DOHH2 (cell line): ENCODE results near the gene SCN5A.

ENCODE experiments used
- H3F3A ChIP-seq: fragments of 200-600 bp; sonication (generic), shearing (Covaris generic); 2 replicates; pipeline ENCODE4 v1.6.0; 2016; ENCODE audit warnings: antibody characterized with exemption, mild to moderate bottlenecking; ENCODE audit not compliant: control insufficient read depth, insufficient read depth
- H3K27ac ChIP-seq: fragments of 200-600 bp; sonication (generic); 2 replicates; pipeline ENCODE4 v1.5.1; 2014; ENCODE audit warnings: low read depth, mild to moderate bottlenecking, low read length, moderate library complexity
- H3K27me3 ChIP-seq: fragments of 200-600 bp; sonication (generic); 2 replicates; pipeline ENCODE4 v1.6.1; 2014; ENCODE audit warnings: mild to moderate bottlenecking, low read length, mixed read lengths; ENCODE audit not compliant: control insufficient read depth
- H3K36me3 ChIP-seq: fragments of 200-600 bp; sonication (generic); 2 replicates; pipeline ENCODE4 v1.6.1; 2014; ENCODE audit warnings: mild to moderate bottlenecking, low read length, moderate library complexity, mixed read lengths; ENCODE audit not compliant: control insufficient read depth
- H3K4me1 ChIP-seq: fragments of 200-600 bp; sonication (generic); 2 replicates; pipeline ENCODE4 v1.6.1; 2014; ENCODE audit warnings: mild to moderate bottlenecking, low read length, mixed read lengths; ENCODE audit not compliant: control insufficient read depth
- H3K4me2 ChIP-seq: fragments of 200-600 bp; sonication (generic); 2 replicates; pipeline ENCODE4 v1.6.0; 2014; ENCODE audit warnings: mild to moderate bottlenecking, low read length, moderate library complexity
- H3K4me3 ChIP-seq: fragments of 200-600 bp; sonication (generic); 2 replicates; pipeline ENCODE4 v1.5.1; 2014; ENCODE audit warnings: mild to moderate bottlenecking, low read length, mixed read lengths
- H3K79me2 ChIP-seq: fragments of 200-600 bp; sonication (generic); 2 replicates; pipeline ENCODE4 v1.6.1; 2014; ENCODE audit warnings: mild to moderate bottlenecking, low read length, mixed read lengths; ENCODE audit not compliant: control insufficient read depth
- H3K9me2 ChIP-seq: fragments of 200-600 bp; sonication (generic); replicated peaks from 2 replicates; pipeline ENCODE4 v1.6.1; 2014; ENCODE audit warnings: mild to moderate bottlenecking, low read length, mixed read lengths; ENCODE audit not compliant: control insufficient read depth
- H3K9me3 ChIP-seq: fragments of 200-600 bp; sonication (generic); 2 replicates; pipeline ENCODE4 v1.6.1; 2014; ENCODE audit warnings: antibody characterized with exemption, low read length, mixed read lengths; ENCODE audit not compliant: control insufficient read depth, insufficient read depth
- H4K20me1 ChIP-seq: fragments of 200-600 bp; sonication (generic); 2 replicates; pipeline ENCODE4 v1.6.0; 2014; ENCODE audit warnings: low read depth, mild to moderate bottlenecking, antibody characterized with exemption, low read length, moderate library complexity; ENCODE audit not compliant: control insufficient read depth, insufficient read depth
- CTCF ChIP-seq: fragments of 200-600 bp; sonication (generic); IDR thresholded peaks from one replicate; pipeline ENCODE4 v1.5.1; 2014; ENCODE audit warnings: antibody characterized with exemption, mild to moderate bottlenecking, low read depth, low read length; ENCODE audit not compliant: poor library complexity, severe bottlenecking
- EZH2phosphoT487 ChIP-seq: fragments of 200-600 bp; sonication (generic); IDR thresholded peaks from 2 replicates; pipeline ENCODE4 v1.6.1; 2017; ENCODE audit warnings: borderline replicate concordance, mild to moderate bottlenecking, antibody characterized with exemption, low read length, moderate library complexity, mixed read lengths

Gene SCN5A

DNA sequence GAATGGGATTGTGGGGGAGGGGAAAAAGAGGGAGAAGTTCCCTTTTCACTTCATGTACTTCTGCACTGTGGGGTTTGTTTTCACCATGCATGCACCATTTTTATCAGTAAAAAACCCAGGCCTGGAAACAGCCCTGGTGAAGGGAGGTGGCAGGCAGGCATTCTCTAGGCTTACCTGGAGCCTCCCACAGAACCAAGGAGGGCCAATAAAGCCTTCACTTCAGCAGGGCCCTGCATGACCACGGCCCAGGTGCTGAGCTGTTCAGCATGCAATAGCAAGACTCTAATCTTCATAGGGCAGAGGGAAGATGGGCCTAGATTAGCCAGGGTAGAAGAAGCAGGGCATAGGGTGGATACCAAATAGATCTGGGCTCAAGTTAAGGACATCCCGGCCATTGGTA, 49.6 kb downstream of the SCN5A start:
- no peaks in the 10 kb centered on the region for H3K9me2 ChIP-seq
- no peaks in the 10 kb centered on the region for H3K36me3 ChIP-seq
- no peaks in the 10 kb centered on the region for H3F3A ChIP-seq
- H3K4me2 ChIP-seq = no peak overlapping the region
- H3K4me3 ChIP-seq = no peak overlapping the region
- no peak overlapping the region for H3K27ac ChIP-seq
- TF ChIP-seq CTCF (no peak), EZH2phosphoT487 (no peak)
- no peaks in the 10 kb centered on the region; the same call in 1 of the 2 replicates for H3K27me3 ChIP-seq
- H4K20me1 ChIP-seq = no peaks in the 10 kb centered on the region
- H3K4me1 ChIP-seq = no peaks in the 10 kb centered on the region
- H3K9me3 ChIP-seq = no peaks in the 10 kb centered on the region
- H3K79me2 ChIP-seq = no peaks in the 10 kb centered on the region

DNA sequence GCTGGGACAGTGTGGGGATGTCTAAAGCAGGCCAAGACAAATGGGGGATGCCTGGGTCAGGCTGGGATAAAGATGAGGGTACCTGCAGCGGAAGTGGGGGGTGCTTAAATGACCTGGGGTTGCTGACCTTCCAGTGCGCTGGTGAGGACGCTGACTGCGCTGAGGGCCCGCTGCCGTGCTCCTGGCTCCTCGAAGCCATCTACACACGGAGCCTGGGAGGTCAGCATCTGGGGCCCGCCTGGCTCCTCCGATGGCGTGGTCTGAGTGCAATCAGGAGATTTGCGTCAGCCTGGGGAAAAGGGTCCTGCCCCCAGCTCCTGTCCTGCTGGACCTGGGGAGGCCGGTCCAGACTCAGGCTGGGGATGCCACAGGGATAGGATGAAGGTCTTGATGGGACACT, 50.7 kb downstream of the SCN5A start:
- TF ChIP-seq EZH2phosphoT487 (no peak), CTCF (no peak)
- H3K79me2 ChIP-seq = no peaks in the 10 kb centered on the region
- no peaks in the 10 kb centered on the region for H3K9me2 ChIP-seq
- H3K4me2 ChIP-seq = no peak overlapping the region
- H3K4me1 ChIP-seq = no peaks in the 10 kb centered on the region
- no peak overlapping the region for H3K4me3 ChIP-seq
- no peaks in the 10 kb centered on the region for H3K36me3 ChIP-seq
- H3K27me3 ChIP-seq = no peaks in the 10 kb centered on the region; the same call in 1 of the 2 replicates
- no peaks in the 10 kb centered on the region for H3F3A ChIP-seq
- no peaks in the 10 kb centered on the region for H3K9me3 ChIP-seq
- H3K27ac ChIP-seq = no peak overlapping the region
- no peaks in the 10 kb centered on the region for H4K20me1 ChIP-seq

GRCh38 chr3:38597502-38598060, 51.9 kb downstream of the SCN5A start:
- H3K4me3 ChIP-seq = no peak overlapping the region
- H3K9me2 ChIP-seq = no peaks in the 10 kb centered on the region
- no peaks in the 10 kb centered on the region for H3F3A ChIP-seq
- no peaks in the 10 kb centered on the region for H3K4me1 ChIP-seq
- H3K79me2 ChIP-seq = no peaks in the 10 kb centered on the region
- no peak overlapping the region for H3K4me2 ChIP-seq
- H3K27ac ChIP-seq = no peak overlapping the region
- H3K27me3 ChIP-seq = no peaks in the 10 kb centered on the region; the same call in 1 of the 2 replicates
- no peak for TF ChIP-seq EZH2phosphoT487
- no peak for TF ChIP-seq CTCF
- H3K36me3 ChIP-seq = no peaks in the 10 kb centered on the region
- H4K20me1 ChIP-seq = no peaks in the 10 kb centered on the region
- no peaks in the 10 kb centered on the region for H3K9me3 ChIP-seq
